K562 (cell line): ENCODE measurements around the gene EPHB3. TPM values are rescaled to one million over a fixed set of nuclear protein-coding genes. Genes with fewer than 3 reads are reported as not detected.
A peak's percentile ranks its signal among the peaks of the same experiment; 100 is the strongest.

ENCODE experiments used
- ATAC-seq: fragments of 200-7000 bp; cut with Tn5 transposase; 3 replicates; pipeline ENCODE4 v1.9.1; 2020; ENCODE audit warnings: moderate library complexity
- BruUV-seq: library from RNA; stranded (reverse); fragments of 400-500 nt; replicated peaks from 2 replicates; lab custom pipeline; 2021; lab: Mats Ljungman, UMichigan
- CTCF ChIA-PET: fragments of 300-600 bp; formaldehyde crosslinking; extraction: SDS; loops from one replicate; lab custom pipeline; 2021; ENCODE audit warnings: low intra/inter-chr PET ratio; lab: Yijun Ruan, JAX
- POLR2A ChIA-PET: fragments of 300-600, 350-650 bp; sonication (Branson Sonifier 250); formaldehyde crosslinking; extraction: SDS; loops from one replicate; lab custom pipeline; 2021; ENCODE audit warnings: antibody characterized with exemption, inconsistent platforms; lab: Yijun Ruan, JAX
- DNase-seq, 4 experiments: peaks; one replicate each; pipeline versions ENCODE4 v3.0.0 to v3.0.0-alpha.2; 2011 to 2018; ENCODE audit warnings: low spot score in 3 of 4, mixed read lengths in 3 of 4; ENCODE audit errors: extremely low read depth in 1 of 4
- FAIRE-seq: peaks from 2 replicates; lab custom pipeline; 2011; peaks lifted over from hg19 to GRCh38; lab: Jason Lieb, UNC
- H2AFZ ChIP-seq: 2 replicates; pipeline ENCODE4 v1.6.0; 2011; ENCODE audit warnings: low read depth, low read length, control low read depth, inconsistent platforms
- H3K27ac ChIP-seq: fragments of 200-600 bp; 3 replicates; pipeline ENCODE4 v1.8.0; 2011; ENCODE audit warnings: low read depth, mild to moderate bottlenecking, control low read depth, inconsistent platforms, low read length, moderate library complexity, mixed read lengths; ENCODE audit errors: extremely low read depth
- H3K27me3 ChIP-seq, 2 experiments: fragments of 300-600 bp in 1 of 2; 2 replicates in 1 of 2; 3 replicates in 1 of 2; pipeline versions ENCODE4 v1.6.0 to v1.8.0; 2011; ENCODE audit warnings: inconsistent platforms in 2 of 2, low read length in 2 of 2, mild to moderate bottlenecking in 1 of 2, mixed read lengths in 1 of 2, moderate library complexity in 1 of 2; ENCODE audit not compliant: control insufficient read depth in 2 of 2, insufficient read depth in 2 of 2
- H3K36me3 ChIP-seq: fragments of 300-600 bp; 3 replicates; pipeline ENCODE4 v1.8.0; 2011; ENCODE audit warnings: mild to moderate bottlenecking, low read length, inconsistent platforms; ENCODE audit not compliant: control insufficient read depth, insufficient read depth
- H3K4me1 ChIP-seq, 2 experiments: fragments of 200-600 bp in 1 of 2; replicated peaks in 1 of 2; 2 replicates in 1 of 2; 3 replicates in 1 of 2; pipeline versions ENCODE4 v1.5.1 to v1.8.0; 2011; ENCODE audit warnings: inconsistent platforms in 2 of 2, low read length in 2 of 2, mild to moderate bottlenecking in 1 of 2, mixed read lengths in 1 of 2, moderate library complexity in 1 of 2; ENCODE audit not compliant: control insufficient read depth in 2 of 2, insufficient read depth in 2 of 2
- H3K4me2 ChIP-seq: 2 replicates; pipeline ENCODE4 v1.6.1; 2011; ENCODE audit warnings: low read length, control low read depth, inconsistent platforms, mixed read lengths; ENCODE audit not compliant: insufficient read depth
- H3K4me3 ChIP-seq: fragments of 200-600 bp; sonication (generic), shearing (Covaris generic); 2 replicates; pipeline ENCODE4 v1.5.1; 2016; ENCODE audit warnings: control low read depth, inconsistent platforms
- H3K79me2 ChIP-seq: fragments of 200-600 bp; 3 replicates; pipeline ENCODE4 v1.8.0; 2011; ENCODE audit warnings: low read length, inconsistent platforms; ENCODE audit not compliant: control insufficient read depth, insufficient read depth
- H3K9ac ChIP-seq, 2 experiments: 2 replicates each; pipeline versions ENCODE4 v1.6.0 to v1.6.1; 2011; ENCODE audit warnings: low read depth in 2 of 2, low read length in 2 of 2, control low read depth in 1 of 2, inconsistent platforms in 1 of 2, mild to moderate bottlenecking in 1 of 2, mixed read lengths in 1 of 2; ENCODE audit not compliant: insufficient read depth in 1 of 2
- H3K9me1 ChIP-seq: one replicate; pipeline ENCODE4 v1.6.0; 2011; ENCODE audit warnings: inconsistent platforms, mild to moderate bottlenecking, low read length, moderate library complexity; ENCODE audit not compliant: control insufficient read depth, insufficient read depth
- H3K9me3 ChIP-seq: replicated peaks from 2 replicates; pipeline ENCODE4 v1.5.1; 2011; ENCODE audit warnings: low read depth, low read length, inconsistent platforms; ENCODE audit not compliant: control insufficient read depth, insufficient read depth
- H4K20me1 ChIP-seq: replicated peaks from 2 replicates; pipeline ENCODE4 v1.6.1; 2011; ENCODE audit warnings: low read length, inconsistent platforms, mixed read lengths; ENCODE audit not compliant: control insufficient read depth, insufficient read depth
- ARID1B ChIP-seq: fragments of 450-650 bp; IDR thresholded peaks from 2 replicates; pipeline ENCODE4 v1.6.1; 2016; ENCODE audit warnings: antibody characterized with exemption, mild to moderate bottlenecking, inconsistent platforms
- BMI1 ChIP-seq: fragments of 150-350 bp; IDR thresholded peaks from 2 replicates; pipeline ENCODE4 v1.6.1; 2014; ENCODE audit warnings: low read length
- CBFA2T3 ChIP-seq: fragments of 450-650 bp; IDR thresholded peaks from 2 replicates; pipeline ENCODE4 v1.6.1; 2017
- CEBPB ChIP-seq: fragments of 450-650 bp; IDR thresholded peaks from 2 replicates; pipeline ENCODE4 v1.6.1; 2016; ENCODE audit warnings: missing genetic modification characterization, missing compliant biosample characterization
- CXXC5 ChIP-seq: fragments of 250-450 bp; sonication (Bioruptor Pico); IDR thresholded peaks from 2 replicates; pipeline ENCODE4 v1.8.0; 2022; ENCODE audit warnings: inconsistent platforms, mild to moderate bottlenecking, moderate library complexity
- IRF2 ChIP-seq: sonication (generic); formaldehyde crosslinking; IDR thresholded peaks from 2 replicates; pipeline ENCODE4 v1.8.1; 2022; ENCODE audit warnings: mild to moderate bottlenecking, missing genetic modification reagents
- JUNB ChIP-seq: fragments of 450-650 bp; formaldehyde crosslinking; conservative IDR thresholded peaks from 2 replicates; pipeline ENCODE4 v1.4.0; 2020; ENCODE audit warnings: mild to moderate bottlenecking
- KLF16 ChIP-seq: IDR thresholded peaks from 2 replicates; pipeline ENCODE4 v1.6.1; 2016; ENCODE audit warnings: antibody characterized with exemption
- MBD2 ChIP-seq: sonication (generic); IDR thresholded peaks from 2 replicates; pipeline ENCODE4 v1.6.1; 2016; ENCODE audit warnings: low read depth, borderline replicate concordance
- MCM7 ChIP-seq, 2 experiments: fragments of 450-650 bp; IDR thresholded peaks; 2 replicates each; pipeline ENCODE4 v1.6.1; 2016 to 2018
- NBN ChIP-seq: fragments of 450-650 bp; IDR thresholded peaks from 2 replicates; pipeline ENCODE4 v1.6.1; 2016; ENCODE audit warnings: low read depth, mild to moderate bottlenecking
- RFX5 ChIP-seq: IDR thresholded peaks from 2 replicates; pipeline ENCODE4 v1.6.1; 2011; ENCODE audit warnings: low read depth, mild to moderate bottlenecking, improper control_type of control experiment, low read length
- TCF3 ChIP-seq: sonication (generic); formaldehyde crosslinking; IDR thresholded peaks from 2 replicates; pipeline ENCODE4 v1.4.0; 2020; ENCODE audit warnings: mild to moderate bottlenecking, missing genetic modification reagents
- TGIF2 ChIP-seq: sonication (generic); formaldehyde crosslinking; IDR thresholded peaks from 2 replicates; pipeline ENCODE4 v1.8.1; 2022; ENCODE audit warnings: mild to moderate bottlenecking, missing genetic modification reagents, moderate library complexity
- TOE1 ChIP-seq, 2 experiments: fragments of 450-650 bp in 1 of 2; sonication (generic) in 1 of 2; formaldehyde crosslinking in 1 of 2; IDR thresholded peaks; 2 replicates each; pipeline versions ENCODE4 v1.7.1 to v1.8.0; 2016 to 2022; ENCODE audit warnings: borderline replicate concordance in 2 of 2, mild to moderate bottlenecking in 2 of 2, antibody characterized with exemption in 1 of 2, inconsistent platforms in 1 of 2, low read depth in 1 of 2, missing genetic modification reagents in 1 of 2, moderate library complexity in 1 of 2
- WGBS: fragments of 100-300 bp; shearing (Covaris generic); methylation state at CpG from one replicate; pipeline ENCODE4 v1.1.6; 2016; ENCODE audit warnings: low coverage, mixed read lengths; ENCODE audit not compliant: insufficient coverage; ENCODE audit errors: missing lambda C conversion rate; 5-methylcytosine and 5-hydroxymethylcytosine counted together
- in situ Hi-C: fragments of 300-500 bp; cut with MboI; formaldehyde crosslinking; loops from 4 replicates; pipeline ENCODE4 v1.15.0; 2018; ENCODE audit warnings: inconsistent platforms, mixed read lengths
- intact Hi-C: fragments of 100-400 bp; cut with micrococcal nuclease; formaldehyde crosslinking; loops from 2 replicates; pipeline ENCODE4 v1.14.2; 2022
- polyA plus RNA-seq, 8 experiments: library from polyadenylated mRNA; depleted of rRNA in 4 of 8; stranded (reverse) in 5 of 8; unstranded in 3 of 8; fragments of >200 nt; fragmentation: Nextera tagmentation in 2 of 8; fragmentation: Illumina TruSeq in 1 of 8; extraction: Ambion mirVana in 2 of 8; extraction: Trizol in 1 of 8; gene quantifications; 2 replicates each; pipeline versions ENCODE4 v1.2.1 to v1.2.3, GENCODE V29; 2011 to 2014; ENCODE audit warnings: inconsistent platforms in 1 of 8, missing spikeins in 1 of 8
- total RNA-seq, 7 experiments: library from RNA; depleted of rRNA in 6 of 7; stranded (reverse); fragments of >200 nt in 6 of 7; fragmentation: Illumina TruSeq in 2 of 7; extraction: Trizol in 2 of 7; gene quantifications; 2 replicates each; pipeline versions ENCODE4 v1.2.1 to v1.2.3, GENCODE V29; 2011 to 2021; ENCODE audit warnings: low replicate concordance in 1 of 7
- TF ChIP-seq, protein P1 (sequence below): fragments of 450-650 bp; IDR thresholded peaks from 2 replicates; pipeline ENCODE4 v1.6.1; 2016; ENCODE audit warnings: mild to moderate bottlenecking
- TF ChIP-seq, protein P2 (sequence below), 2 experiments: fragments of 450-650 bp in 1 of 2; sonication (generic) in 1 of 2; formaldehyde crosslinking in 1 of 2; IDR thresholded peaks in 1 of 2; conservative IDR thresholded peaks in 1 of 2; 2 replicates each; pipeline versions ENCODE4 v1.6.1 to v1.8.1; 2016 to 2023; ENCODE audit warnings: mild to moderate bottlenecking in 2 of 2, moderate library complexity in 2 of 2, inconsistent platforms in 1 of 2, missing genetic modification reagents in 1 of 2

Gene EPHB3
- total and polyA plus RNA-seq, 9 of the 15 experiments (the other 6 are each of a cell fraction or from before 2014, with no cell fraction given) = not detected

DNA sequence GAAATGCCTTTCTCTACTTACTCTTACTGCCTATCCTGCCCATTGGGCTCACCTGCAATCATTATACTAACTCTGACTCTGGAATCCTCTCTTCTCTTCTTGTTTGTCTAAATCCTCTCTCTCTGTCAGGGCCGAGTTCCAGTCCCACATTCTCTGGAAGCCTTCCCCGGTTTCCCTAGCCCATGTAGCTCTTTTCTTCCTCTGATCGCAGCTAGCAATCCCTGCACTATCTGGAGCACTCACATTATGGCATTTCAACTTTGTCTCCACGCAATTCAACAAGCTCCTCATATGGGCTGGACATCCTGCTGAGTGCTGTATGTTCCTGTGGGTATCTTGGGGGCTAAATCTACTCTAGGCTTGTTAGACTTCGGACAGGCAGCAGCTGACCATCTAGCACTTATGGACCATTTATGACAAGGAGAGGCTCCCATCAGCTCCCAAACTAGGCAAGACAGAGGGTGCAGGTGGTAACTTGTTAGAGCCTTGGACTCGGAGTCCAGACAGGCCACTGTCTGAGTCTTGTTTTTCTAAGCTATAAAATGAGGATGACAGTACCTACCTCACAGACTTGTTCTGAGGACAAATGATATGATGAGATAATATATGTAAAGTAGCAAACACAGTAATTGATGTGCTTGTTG is 58.3 kb downstream of the EPHB3 start (continued):
- TF ChIP-seq, protein P1, sequence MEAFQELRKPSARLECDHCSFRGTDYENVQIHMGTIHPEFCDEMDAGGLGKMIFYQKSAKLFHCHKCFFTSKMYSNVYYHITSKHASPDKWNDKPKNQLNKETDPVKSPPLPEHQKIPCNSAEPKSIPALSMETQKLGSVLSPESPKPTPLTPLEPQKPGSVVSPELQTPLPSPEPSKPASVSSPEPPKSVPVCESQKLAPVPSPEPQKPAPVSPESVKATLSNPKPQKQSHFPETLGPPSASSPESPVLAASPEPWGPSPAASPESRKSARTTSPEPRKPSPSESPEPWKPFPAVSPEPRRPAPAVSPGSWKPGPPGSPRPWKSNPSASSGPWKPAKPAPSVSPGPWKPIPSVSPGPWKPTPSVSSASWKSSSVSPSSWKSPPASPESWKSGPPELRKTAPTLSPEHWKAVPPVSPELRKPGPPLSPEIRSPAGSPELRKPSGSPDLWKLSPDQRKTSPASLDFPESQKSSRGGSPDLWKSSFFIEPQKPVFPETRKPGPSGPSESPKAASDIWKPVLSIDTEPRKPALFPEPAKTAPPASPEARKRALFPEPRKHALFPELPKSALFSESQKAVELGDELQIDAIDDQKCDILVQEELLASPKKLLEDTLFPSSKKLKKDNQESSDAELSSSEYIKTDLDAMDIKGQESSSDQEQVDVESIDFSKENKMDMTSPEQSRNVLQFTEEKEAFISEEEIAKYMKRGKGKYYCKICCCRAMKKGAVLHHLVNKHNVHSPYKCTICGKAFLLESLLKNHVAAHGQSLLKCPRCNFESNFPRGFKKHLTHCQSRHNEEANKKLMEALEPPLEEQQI = no peak
- no peak for TF ChIP-seq TOE1 (IDR thresholded peaks at IDR 0.05; ENCODE audit: borderline replicate concordance)
- TF ChIP-seq TOE1 (CRISPR knock-in tag; IDR thresholded peaks at IDR 0.05; ENCODE audit: borderline replicate concordance, low read depth) = no peak
- TF ChIP-seq TCF3 (CRISPR knock-in tag) = no peak
- TF ChIP-seq JUNB (CRISPR knock-in tag) = no peak
- no peak for TF ChIP-seq NBN

GRCh38 chr3:184620475-184621119 is 59.0 kb downstream of the EPHB3 start:
- ChIA-PET POLR2A (interaction anchor here (0.8 kb wide), 1 partner anchor 27 kb away, joined by 3 read pairs; no protein-coding TSS in a partner anchor), CTCF (no interaction called here)
- 0% methylated on average over 7 of the region's 7 CpGs for WGBS
- no peak for TF ChIP-seq IRF2 (CRISPR knock-in tag)
- TF ChIP-seq ARID1B = 0 out of 2 replicates have a peak, but pooled peaks have one; percentile 16
- no peak for TF ChIP-seq BMI1
- TF ChIP-seq, protein P2, sequence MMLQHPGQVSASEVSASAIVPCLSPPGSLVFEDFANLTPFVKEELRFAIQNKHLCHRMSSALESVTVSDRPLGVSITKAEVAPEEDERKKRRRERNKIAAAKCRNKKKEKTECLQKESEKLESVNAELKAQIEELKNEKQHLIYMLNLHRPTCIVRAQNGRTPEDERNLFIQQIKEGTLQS (IDR thresholded peaks at IDR 0.05) = peak; percentile 36; the same call in 1 of the 2 replicates
- TF ChIP-seq, protein P2 (CRISPR knock-in tag; conservative IDR thresholded peaks at IDR 0.05) = no peak
- TF ChIP-seq CBFA2T3 = peak; percentile 44; the same call in 1 of the 2 replicates
- TF ChIP-seq RFX5 = no peak
- TF ChIP-seq CXXC5 = no peak
- no peak for TF ChIP-seq MBD2
- TF ChIP-seq TGIF2 (CRISPR knock-in tag) = no peak
- no peak for TF ChIP-seq KLF16
- TF ChIP-seq MCM7 (IDR thresholded peaks at IDR 0.05) = no peak
- peak; percentile 40; the same call in 1 of the 2 replicates for TF ChIP-seq CEBPB (tag)

More at GRCh38 chr3:184620475-184621119, 59.0 kb downstream of the EPHB3 start:
- in situ Hi-C loops = no loop called here
- no peaks in the 10 kb centered on the region for H3K79me2 ChIP-seq
- H3K4me3 ChIP-seq = no peak overlapping the region
- intact Hi-C loops = no loop called here
- H3K36me3 ChIP-seq = no peaks in the 10 kb centered on the region
- H3K9me3 ChIP-seq = no peaks in the 10 kb centered on the region
- no peaks in the 10 kb centered on the region for H3K4me1 ChIP-seq
- H2AFZ ChIP-seq = no peak overlapping the region
- FAIRE-seq (peak; percentile 49), DNase-seq (peak in 1 of 4 experiments; percentile 21), ATAC-seq (no peak)
- H3K4me2 ChIP-seq = no peak overlapping the region
- no TSS peak for BruUV-seq
- no peak overlapping the region for H3K27ac ChIP-seq
- no peaks in the 10 kb centered on the region for H3K9me1 ChIP-seq
- no peak overlapping the region for H3K9ac ChIP-seq
- no peaks in the 10 kb centered on the region; the same call in 1 of the 2 replicates for H4K20me1 ChIP-seq
- peaks cover 25 to 55% of the 10 kb centered on the region in 2 experiments for H3K27me3 ChIP-seq
